Measurements from ENCODE around the gene HEMGN.
A peak's percentile ranks its signal among the peaks of the same experiment; 100 is the strongest.

The HEMGN gene, protein sequence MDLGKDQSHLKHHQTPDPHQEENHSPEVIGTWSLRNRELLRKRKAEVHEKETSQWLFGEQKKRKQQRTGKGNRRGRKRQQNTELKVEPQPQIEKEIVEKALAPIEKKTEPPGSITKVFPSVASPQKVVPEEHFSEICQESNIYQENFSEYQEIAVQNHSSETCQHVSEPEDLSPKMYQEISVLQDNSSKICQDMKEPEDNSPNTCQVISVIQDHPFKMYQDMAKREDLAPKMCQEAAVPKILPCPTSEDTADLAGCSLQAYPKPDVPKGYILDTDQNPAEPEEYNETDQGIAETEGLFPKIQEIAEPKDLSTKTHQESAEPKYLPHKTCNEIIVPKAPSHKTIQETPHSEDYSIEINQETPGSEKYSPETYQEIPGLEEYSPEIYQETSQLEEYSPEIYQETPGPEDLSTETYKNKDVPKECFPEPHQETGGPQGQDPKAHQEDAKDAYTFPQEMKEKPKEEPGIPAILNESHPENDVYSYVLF

DNA sequence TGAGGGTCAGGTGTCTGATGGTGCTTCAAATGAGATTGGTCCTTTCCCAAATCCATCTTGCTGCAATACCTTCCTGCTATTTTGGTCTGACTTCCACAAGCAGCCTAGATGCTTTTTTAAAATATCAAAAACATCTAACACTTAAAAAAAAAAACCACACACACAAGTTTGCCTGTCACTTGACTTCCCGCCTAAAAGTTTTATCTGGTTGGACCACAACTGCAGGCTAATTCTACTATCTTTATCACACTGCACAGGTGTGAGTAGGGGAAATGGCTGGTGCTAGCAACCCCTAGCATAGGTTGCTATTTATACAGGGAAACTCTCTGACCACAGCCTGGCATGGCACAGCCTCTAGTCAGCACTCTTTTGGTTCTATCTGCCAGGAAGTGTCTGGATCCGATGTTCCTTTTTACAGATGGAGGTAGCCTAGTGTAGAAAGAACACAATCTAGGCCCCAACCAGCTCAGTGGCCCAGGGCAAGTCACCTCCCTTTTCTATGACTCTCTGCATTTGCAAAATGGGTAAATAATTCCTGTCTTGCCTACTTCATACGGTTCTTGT is at the start of gene HEMGN:
Gene HEMGN, minus strand, starts transcription at position 92 of the 564 bp plus-strand sequence. Its CDS starts 36 bp downstream, at position 56.
- H3K36me3 ChIP-seq (ENCODE audit: control insufficient read depth, insufficient read depth, low read length): no peaks in the 10 kb centered on the region
- no peak within 1 kb of the TSS for H3K4me3 ChIP-seq (ENCODE audit: low read depth, low read length)
- no peak within 1 kb of the TSS for H3K9ac ChIP-seq (ENCODE audit: low read depth, low read length)
- no peaks in the 10 kb centered on the region for H3K9me3 ChIP-seq (ENCODE audit: control insufficient read depth, insufficient read depth, low read length)
- H3K27me3 ChIP-seq (ENCODE audit: control insufficient read depth, insufficient read depth, low read length): peaks cover 73% of the 10 kb centered on the region
- no peaks in the 10 kb centered on the region for H3K4me1 ChIP-seq (ENCODE audit: control insufficient read depth, insufficient read depth, low read length)

DNA sequence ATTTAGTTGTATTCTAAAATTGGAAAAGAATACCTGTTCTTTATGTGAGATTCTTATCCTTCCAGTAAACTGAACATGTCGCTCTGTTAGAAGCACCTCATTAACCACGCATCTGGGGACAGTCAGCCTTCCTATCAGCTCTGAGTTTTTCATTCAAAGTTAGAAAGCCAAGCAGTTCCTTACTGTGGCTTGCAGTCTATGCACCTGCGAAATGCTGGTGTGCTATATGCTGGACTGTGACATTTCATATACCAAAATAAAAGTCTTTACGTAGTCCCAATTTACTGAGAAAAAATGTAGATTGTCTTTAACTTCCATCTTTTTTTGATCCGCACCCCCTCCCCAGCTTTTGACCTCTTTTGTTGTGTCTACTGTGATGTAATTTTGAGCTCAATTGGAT is 49.5 kb upstream of the HEMGN start:
- Histone ChIP-seq H3K4me1 (ENCODE audit: control insufficient read depth, insufficient read depth, low read length) (no peaks in the 10 kb centered on the region), H3K9ac (ENCODE audit: low read depth, low read length) (no peak overlapping the region)

DNA sequence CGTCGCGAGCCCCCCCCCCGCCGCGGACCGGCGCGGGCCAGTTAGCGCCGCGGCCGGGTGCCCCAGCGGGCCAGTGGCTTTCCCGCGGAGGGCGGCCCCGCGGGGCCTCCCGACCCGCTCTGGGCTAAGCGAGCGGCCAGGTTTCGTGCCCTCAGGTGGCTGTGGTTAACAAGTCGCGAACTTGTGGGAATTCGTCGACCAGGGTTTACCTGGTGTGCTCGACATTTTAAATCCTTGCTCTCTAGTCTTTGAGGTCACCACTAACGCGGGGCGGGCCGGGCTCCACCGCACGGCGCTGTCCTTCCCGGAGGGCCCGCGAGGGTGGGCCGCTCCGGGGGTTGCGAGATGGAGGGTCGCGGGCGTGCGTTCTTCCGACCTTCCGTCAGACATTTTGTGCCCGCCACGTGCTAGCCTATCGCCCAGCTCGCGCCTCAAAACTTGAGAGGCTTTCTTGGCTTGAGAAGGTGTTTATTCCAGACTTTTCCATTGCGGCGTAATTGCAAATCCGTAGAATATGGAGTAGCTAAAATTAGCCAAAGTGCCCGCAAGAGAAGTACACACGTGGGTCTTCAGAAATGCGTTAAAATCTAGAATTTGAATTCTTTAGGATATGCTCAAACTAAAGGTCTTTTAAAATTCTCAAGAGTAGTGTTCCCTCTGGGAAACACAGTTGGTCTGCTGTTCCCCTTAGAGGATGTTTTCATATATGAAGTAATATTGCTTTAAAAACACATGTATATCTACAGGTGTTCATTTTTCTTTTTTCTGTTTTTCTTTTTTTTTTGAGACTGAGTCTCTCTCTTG is 47.3 kb upstream of the HEMGN start:
- no peaks in the 10 kb centered on the region for H3K36me3 ChIP-seq (ENCODE audit: control insufficient read depth, insufficient read depth, low read length)

More for the DNA sequence above, 49.5 kb upstream of the HEMGN start:
- Histone ChIP-seq H3K9me3 (ENCODE audit: control insufficient read depth, insufficient read depth, low read length) (no peaks in the 10 kb centered on the region), H3K27me3 (ENCODE audit: control insufficient read depth, insufficient read depth, low read length) (peaks cover 30% of the 10 kb centered on the region), H3K36me3 (ENCODE audit: control insufficient read depth, insufficient read depth, low read length) (no peaks in the 10 kb centered on the region), H3K4me3 (ENCODE audit: low read depth, low read length) (no peak overlapping the region)

DNA sequence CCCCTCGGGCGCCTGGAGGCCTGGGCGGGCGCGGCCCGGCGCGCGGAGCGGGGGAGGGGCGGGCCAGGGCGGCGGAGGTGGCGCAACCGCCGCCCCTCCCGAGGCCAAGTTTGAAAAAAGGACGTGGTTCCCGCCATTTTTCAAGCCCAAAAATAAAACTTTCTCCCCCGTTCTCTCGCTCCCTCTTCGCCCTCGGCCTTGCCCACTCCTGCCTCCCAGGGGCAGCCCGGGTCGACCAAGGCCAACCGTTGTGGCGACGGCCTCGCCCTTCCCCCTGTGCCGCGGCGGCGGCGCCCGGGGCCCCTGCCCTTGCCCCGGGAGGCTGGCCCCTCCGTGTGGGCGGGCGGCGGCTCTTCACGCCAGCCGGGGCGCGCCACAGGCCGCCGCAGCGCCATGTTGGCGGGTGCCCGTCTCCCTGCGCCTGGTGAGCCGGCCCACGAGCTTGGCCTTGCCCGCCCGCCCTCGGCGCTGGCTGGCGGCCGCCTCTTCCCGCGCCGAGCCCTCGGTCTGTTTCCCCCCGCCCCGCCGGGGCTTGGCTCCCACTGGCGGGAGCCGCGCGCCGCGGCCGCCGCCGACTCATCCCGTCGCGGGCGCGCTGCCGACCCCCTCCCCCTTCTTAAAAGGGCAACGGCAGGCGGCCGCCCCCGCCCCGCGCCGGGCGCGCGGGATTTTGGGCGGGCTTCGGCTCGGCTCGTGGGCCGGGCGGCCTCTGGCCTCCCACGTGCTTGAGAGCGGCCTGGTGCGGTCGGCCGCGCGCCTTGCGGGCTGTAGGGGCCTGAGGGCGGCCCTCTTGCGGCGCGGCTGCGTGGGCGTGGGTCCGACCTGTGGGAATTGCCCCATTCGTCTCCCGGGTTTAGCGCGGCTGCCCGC is 46.5 kb upstream of the HEMGN start:
- Histone ChIP-seq H3K9me3 (ENCODE audit: control insufficient read depth, insufficient read depth, low read length) (no peaks in the 10 kb centered on the region), H3K4me3 (ENCODE audit: low read depth, low read length) (peak overlapping the region; percentile 58), H3K4me1 (ENCODE audit: control insufficient read depth, insufficient read depth, low read length) (no peaks in the 10 kb centered on the region), H3K36me3 (ENCODE audit: control insufficient read depth, insufficient read depth, low read length) (no peaks in the 10 kb centered on the region), H3K9ac (ENCODE audit: low read depth, low read length) (peak overlapping the region; percentile 84), H3K27me3 (ENCODE audit: control insufficient read depth, insufficient read depth, low read length) (peaks cover 57% of the 10 kb centered on the region)

More for the DNA sequence above, 47.3 kb upstream of the HEMGN start:
- Histone ChIP-seq H3K9ac (ENCODE audit: low read depth, low read length) (peak overlapping the region; percentile 42), H3K9me3 (ENCODE audit: control insufficient read depth, insufficient read depth, low read length) (no peaks in the 10 kb centered on the region), H3K27me3 (ENCODE audit: control insufficient read depth, insufficient read depth, low read length) (peaks cover 52% of the 10 kb centered on the region), H3K4me1 (ENCODE audit: control insufficient read depth, insufficient read depth, low read length) (no peaks in the 10 kb centered on the region), H3K4me3 (ENCODE audit: low read depth, low read length) (peak overlapping the region; percentile 58)

DNA sequence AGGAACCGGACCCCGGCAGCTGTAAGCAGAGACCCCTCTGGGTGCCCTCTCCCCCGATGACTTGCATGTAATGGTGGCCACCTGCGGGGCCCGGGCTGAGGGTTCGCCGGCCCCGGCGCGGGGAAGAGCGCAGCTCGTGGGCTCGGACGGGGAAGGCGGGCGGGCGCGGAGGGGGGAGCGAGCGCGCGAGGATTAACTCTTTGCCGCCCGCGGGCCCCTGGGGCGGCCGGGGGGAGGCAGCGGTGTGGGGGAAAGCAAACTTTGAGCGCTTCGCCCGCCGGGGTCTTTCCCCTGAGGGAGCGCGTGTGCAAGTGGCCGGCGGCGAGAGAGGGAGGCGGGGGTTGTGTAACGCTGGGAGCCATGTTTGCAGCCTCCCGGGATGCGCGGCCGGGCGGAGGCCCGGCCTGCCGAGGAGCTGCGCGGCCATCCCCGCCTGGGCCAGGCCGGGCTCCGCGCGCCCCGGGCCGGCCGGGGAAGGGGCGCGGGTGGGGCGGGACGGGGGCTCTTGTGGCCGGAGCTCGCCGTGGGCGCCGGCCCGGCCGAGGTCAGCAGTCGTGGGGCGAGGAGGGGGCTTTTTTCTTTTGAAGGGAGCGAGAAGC is 45.7 kb upstream of the HEMGN start:
- Histone ChIP-seq H3K9ac (ENCODE audit: low read depth, low read length) (no peak overlapping the region), H3K27me3 (ENCODE audit: control insufficient read depth, insufficient read depth, low read length) (peaks cover 62% of the 10 kb centered on the region), H3K36me3 (ENCODE audit: control insufficient read depth, insufficient read depth, low read length) (no peaks in the 10 kb centered on the region), H3K9me3 (ENCODE audit: control insufficient read depth, insufficient read depth, low read length) (no peaks in the 10 kb centered on the region), H3K4me3 (ENCODE audit: low read depth, low read length) (peak overlapping the region; percentile 58), H3K4me1 (ENCODE audit: control insufficient read depth, insufficient read depth, low read length) (no peaks in the 10 kb centered on the region)

DNA sequence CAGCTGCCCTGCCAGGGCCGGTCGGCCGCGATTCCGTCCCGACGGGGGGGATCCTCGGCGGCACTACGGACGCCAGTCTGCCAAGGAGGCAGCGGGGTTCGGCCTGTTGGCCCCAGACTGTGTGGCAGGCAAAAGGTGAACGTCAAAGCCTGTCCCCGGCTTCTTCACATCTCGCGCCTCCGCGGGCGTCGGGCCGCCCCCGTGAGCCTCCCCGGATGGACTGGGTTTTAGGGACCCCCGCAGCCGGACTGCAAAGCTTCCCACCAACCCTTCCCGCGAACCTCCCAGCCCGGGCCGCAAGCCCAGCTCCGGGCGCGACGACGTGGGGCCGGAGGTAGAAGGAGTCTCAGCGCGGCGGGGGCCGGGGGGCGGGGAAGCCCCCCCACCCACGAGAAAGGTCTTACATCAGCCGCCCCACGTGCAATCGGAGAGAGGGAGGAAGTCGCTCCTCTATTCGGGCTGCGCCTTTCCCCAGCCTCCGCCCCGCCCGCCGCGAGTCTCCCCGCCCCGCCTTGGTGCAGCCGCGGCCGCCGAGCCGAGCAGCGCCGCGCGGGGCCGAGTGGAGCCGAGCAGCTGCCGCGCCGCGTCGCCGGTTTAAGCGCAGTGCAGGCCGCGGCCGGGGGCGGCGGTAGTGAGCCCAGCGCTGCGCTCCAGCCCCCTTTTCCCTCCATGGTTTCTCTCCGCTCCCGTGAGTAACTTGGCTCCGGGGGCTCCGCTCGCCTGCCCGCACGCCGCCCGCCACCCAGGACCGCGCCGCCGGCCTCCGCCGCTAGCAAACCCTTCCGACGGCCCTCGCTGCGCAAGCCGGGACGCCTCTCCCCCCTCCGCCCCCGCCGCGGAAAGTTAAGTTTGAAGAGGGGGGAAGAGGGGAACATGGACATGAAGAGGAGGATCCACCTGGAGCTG is 45.0 kb upstream of the HEMGN start, which contains the start of gene ANP32B:
Gene ANP32B, plus strand, starts transcription at position 659 of the 906 bp plus-strand sequence. Its CDS starts 215 bp downstream, at position 874.
- H3K27me3 ChIP-seq (ENCODE audit: control insufficient read depth, insufficient read depth, low read length): peaks cover 70% of the 10 kb centered on the region

DNA sequence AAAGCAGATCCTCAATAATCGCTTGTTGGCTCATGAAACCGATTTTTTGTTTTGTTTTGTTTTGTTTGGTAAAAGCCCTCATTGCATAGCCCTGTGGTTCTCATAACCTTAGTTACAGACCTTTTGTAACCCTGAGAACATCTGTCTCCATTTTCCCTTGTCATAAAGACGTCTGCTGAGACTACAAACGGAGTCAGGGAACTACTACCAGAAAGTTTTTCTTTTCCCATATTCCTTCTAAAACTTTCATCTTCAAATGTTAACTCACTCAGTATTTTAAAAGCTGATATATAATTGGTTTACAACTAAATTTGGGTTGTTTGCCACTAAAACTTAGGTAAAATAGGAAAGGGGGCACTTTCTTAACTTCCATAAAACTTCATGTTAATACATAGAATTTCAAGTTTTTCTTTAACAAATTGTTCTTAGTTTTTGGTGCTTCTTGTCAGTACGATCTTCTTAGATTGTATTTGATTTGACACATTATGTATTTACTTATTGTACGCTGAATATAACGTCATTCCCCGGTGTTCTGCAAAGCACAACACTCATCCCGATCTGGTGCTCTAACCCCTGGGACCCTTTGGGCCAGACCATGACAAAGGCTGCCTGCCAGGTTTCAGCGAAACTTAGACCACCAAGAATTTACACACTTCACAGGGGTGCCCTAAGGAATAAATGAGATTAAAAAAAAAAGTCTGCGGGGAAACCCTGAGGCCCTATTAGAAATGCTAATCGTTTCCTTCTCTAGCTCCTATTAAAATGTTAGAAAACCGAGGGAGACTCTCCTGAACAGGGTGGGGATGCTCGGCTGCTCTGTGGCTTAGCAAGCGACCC is 44.1 kb upstream of the HEMGN start:
- Histone ChIP-seq H3K9ac (ENCODE audit: low read depth, low read length) (no peak overlapping the region), H3K27me3 (ENCODE audit: control insufficient read depth, insufficient read depth, low read length) (peaks cover 78% of the 10 kb centered on the region), H3K4me1 (ENCODE audit: control insufficient read depth, insufficient read depth, low read length) (no peaks in the 10 kb centered on the region), H3K4me3 (ENCODE audit: low read depth, low read length) (peak overlapping the region; percentile 30), H3K9me3 (ENCODE audit: control insufficient read depth, insufficient read depth, low read length) (no peaks in the 10 kb centered on the region), H3K36me3 (ENCODE audit: control insufficient read depth, insufficient read depth, low read length) (no peaks in the 10 kb centered on the region)

More for the DNA sequence above, 45.0 kb upstream of the HEMGN start, which contains the start of gene ANP32B:
- Histone ChIP-seq H3K36me3 (ENCODE audit: control insufficient read depth, insufficient read depth, low read length) (no peaks in the 10 kb centered on the region), H3K9ac (ENCODE audit: low read depth, low read length) (peak within 1 kb of the TSS; percentile 84), H3K9me3 (ENCODE audit: control insufficient read depth, insufficient read depth, low read length) (no peaks in the 10 kb centered on the region), H3K4me1 (ENCODE audit: control insufficient read depth, insufficient read depth, low read length) (no peaks in the 10 kb centered on the region), H3K4me3 (ENCODE audit: low read depth, low read length) (peak within 1 kb of the TSS; percentile 58)

DNA sequence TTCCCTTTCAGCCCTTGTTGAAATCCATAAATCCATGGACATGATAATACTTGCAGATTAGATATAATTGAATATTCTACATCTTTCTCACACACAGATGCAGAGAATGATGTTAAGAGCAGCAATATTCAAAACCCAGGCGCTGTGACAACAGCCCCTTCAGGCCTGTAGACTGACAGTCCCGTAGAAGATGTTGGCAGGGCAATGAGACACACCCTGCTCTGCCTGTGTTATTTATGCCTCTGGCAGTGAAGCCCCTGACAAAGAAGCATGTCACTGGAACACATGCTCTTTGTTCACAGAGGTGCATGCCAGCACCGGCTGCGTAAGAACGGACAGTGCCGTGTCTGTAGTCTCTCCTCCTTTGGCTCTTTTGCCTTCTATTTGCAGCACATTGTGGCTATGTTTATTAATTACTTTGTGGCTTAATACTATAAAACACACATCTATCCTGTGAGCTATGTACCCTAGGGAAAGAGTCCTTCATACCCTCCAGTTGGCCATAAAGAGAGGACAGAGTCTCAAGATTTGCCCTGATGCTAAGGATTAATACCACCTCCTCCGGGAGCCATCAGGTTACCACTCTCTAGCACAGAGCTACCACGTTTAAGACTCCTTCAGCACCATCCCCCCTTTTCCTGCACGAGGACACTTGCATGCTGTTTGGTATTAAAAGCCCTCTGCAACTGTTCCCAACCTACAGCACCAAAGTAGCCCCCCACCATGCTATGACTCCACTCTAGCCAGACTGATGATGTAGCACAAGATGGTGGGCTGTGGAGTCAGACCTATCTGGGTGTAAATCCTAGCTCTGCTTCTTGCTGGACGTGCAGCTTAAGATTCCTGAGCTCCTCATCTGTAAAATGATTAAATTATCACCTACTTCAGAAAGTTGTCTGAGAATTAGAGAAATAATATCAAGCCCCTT is 43.2 kb upstream of the HEMGN start:
- H3K36me3 ChIP-seq (ENCODE audit: control insufficient read depth, insufficient read depth, low read length): no peaks in the 10 kb centered on the region
- no peak overlapping the region for H3K4me3 ChIP-seq (ENCODE audit: low read depth, low read length)
- H3K9ac ChIP-seq (ENCODE audit: low read depth, low read length): no peak overlapping the region
- no peaks in the 10 kb centered on the region for H3K4me1 ChIP-seq (ENCODE audit: control insufficient read depth, insufficient read depth, low read length)
- no peaks in the 10 kb centered on the region for H3K9me3 ChIP-seq (ENCODE audit: control insufficient read depth, insufficient read depth, low read length)
- H3K27me3 ChIP-seq (ENCODE audit: control insufficient read depth, insufficient read depth, low read length): peaks cover 78% of the 10 kb centered on the region

DNA sequence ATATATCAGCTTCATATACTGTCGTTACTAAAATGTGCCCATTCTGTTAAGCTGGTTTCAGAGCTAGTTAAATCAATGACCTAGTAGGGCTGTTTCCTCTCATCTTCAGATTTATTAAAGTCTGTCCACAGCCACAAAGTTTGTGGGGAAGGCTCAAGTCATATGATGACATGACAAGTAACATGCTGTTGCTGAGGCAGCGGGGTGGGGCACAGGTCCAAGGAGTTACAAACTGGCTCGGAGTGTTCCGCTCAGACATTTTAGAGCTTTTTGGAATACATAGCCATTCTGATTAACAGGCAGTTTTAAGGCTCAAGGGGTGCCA is 42.5 kb upstream of the HEMGN start:
- H3K9ac ChIP-seq (ENCODE audit: low read depth, low read length): no peak overlapping the region
- peaks cover 75% of the 10 kb centered on the region for H3K27me3 ChIP-seq (ENCODE audit: control insufficient read depth, insufficient read depth, low read length)
- no peaks in the 10 kb centered on the region for H3K4me1 ChIP-seq (ENCODE audit: control insufficient read depth, insufficient read depth, low read length)
- H3K4me3 ChIP-seq (ENCODE audit: low read depth, low read length): no peak overlapping the region
- H3K9me3 ChIP-seq (ENCODE audit: control insufficient read depth, insufficient read depth, low read length): no peaks in the 10 kb centered on the region
- no peaks in the 10 kb centered on the region for H3K36me3 ChIP-seq (ENCODE audit: control insufficient read depth, insufficient read depth, low read length)
